HL-60 (cell line): ENCODE data around the gene DYRK1A.

Experiments used
- CTCF ChIP-seq: IDR thresholded peaks from one replicate; pipeline ENCODE4 v1.5.1; 2011; ENCODE audit warnings: low read length, control low read depth, inconsistent platforms; ENCODE audit not compliant: insufficient read depth
- GABPA ChIP-seq: IDR thresholded peaks from 2 replicates; pipeline ENCODE4 v1.6.1; 2012; ENCODE audit warnings: low read depth
- POLR2AphosphoS5 ChIP-seq: IDR thresholded peaks from 2 replicates; pipeline ENCODE4 v1.6.1; 2012; ENCODE audit warnings: low read depth
- REST ChIP-seq: IDR thresholded peaks from 2 replicates; pipeline ENCODE4 v1.6.1; 2012; ENCODE audit warnings: low read depth; ENCODE audit not compliant: insufficient replicate concordance
- SPI1 ChIP-seq: IDR thresholded peaks from 2 replicates; pipeline ENCODE4 v1.6.1; 2012; ENCODE audit warnings: low read depth, mild to moderate bottlenecking, borderline replicate concordance

GRCh38 chr21:37393786-37394185, 27.2 kb downstream of the DYRK1A start:
- no peak for TF ChIP-seq CTCF
- TF ChIP-seq POLR2AphosphoS5 = no peak
- no peak for TF ChIP-seq GABPA
- TF ChIP-seq SPI1 = no peak
- no peak for TF ChIP-seq REST
